C4-2B (cell line): Measurements from ENCODE around the gene TTC9C.

ENCODE experiments used
- CTCF ChIP-seq: fragments of 450-650 bp; conservative IDR thresholded peaks from 2 replicates; pipeline ENCODE4 v1.5.1; 2017; ENCODE audit warnings: mild to moderate bottlenecking
- ZFX ChIP-seq: fragments of 450-650 bp; IDR thresholded peaks from 2 replicates; pipeline ENCODE4 v1.6.1; 2017

DNA sequence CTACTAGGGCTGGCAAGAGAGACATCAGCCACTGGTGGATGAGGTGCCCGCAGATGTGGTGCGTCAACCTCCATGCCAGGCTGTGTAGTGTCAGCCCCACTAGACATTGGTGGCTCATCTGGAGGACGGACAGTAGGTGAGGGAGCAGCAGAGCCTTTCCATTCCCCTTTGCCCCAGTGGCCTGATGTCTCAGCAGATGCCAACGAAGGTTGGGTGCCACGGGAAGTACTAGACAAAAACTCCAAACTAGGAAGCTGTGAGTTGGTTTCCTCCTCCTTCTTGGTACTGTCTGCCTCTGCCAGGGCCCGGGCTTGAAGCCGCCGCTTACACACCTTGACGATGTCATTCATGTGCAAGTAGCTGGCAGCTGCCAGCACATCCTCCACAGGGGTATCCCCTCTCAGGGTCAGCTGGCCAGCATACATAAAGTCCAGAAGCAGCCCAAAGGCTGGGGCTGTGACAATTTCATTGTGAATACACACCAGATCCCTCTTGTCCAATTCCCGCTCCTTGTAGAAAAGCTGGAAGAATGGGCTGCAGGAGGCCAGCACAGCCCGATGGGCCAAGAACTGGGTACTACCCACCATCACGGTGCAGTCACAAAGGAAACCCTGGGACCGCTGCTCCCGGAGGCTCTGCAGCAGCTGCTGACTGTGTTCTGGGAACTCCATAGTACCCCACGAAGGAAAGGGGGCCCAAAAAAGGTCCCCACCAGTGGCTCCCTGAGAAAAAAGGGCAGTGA lies 24.9 kb downstream of the TTC9C start:
- no peak for TF ChIP-seq CTCF
- no peak for TF ChIP-seq ZFX
